OCI-LY3 (cell line): ENCODE measurements around the gene KLF14.

ENCODE experiments used
- H2AFZ ChIP-seq: fragments of 200-600, 300-600 bp; shearing (Covaris generic); 2 replicates; pipeline ENCODE4 v1.6.0; 2014; ENCODE audit warnings: antibody characterized with exemption, low read depth, low read length
- H3K27ac ChIP-seq: fragments of 200-600, 300-600 bp; sonication (generic); 2 replicates; pipeline ENCODE4 v1.5.1; 2014; ENCODE audit warnings: mild to moderate bottlenecking, low read length, moderate library complexity, mixed read lengths
- H3K27me3 ChIP-seq: fragments of 200-600, 300-600 bp; sonication (generic); 2 replicates; pipeline ENCODE4 v1.6.1; 2014; ENCODE audit warnings: low read depth, low read length, mixed read lengths
- H3K36me3 ChIP-seq: fragments of 200-600, 300-600 bp; sonication (generic); replicated peaks from 2 replicates; pipeline ENCODE3; 2014; ENCODE audit warnings: low read depth, low read length, mixed read lengths
- H3K4me1 ChIP-seq: fragments of 300-600, 200-600 bp; sonication (generic); 2 replicates; pipeline ENCODE4 v1.6.1; 2014; ENCODE audit warnings: low read length, mixed read lengths
- H3K4me2 ChIP-seq: fragments of 200-600, 300-600 bp; sonication (generic); 2 replicates; pipeline ENCODE4 v1.6.1; 2014; ENCODE audit warnings: low read length, mixed read lengths
- H3K4me3 ChIP-seq: fragments of 300-600, 200-600 bp; sonication (generic); 2 replicates; pipeline ENCODE4 v1.5.1; 2014; ENCODE audit warnings: antibody characterized with exemption, mild to moderate bottlenecking, low read length, moderate library complexity
- H3K79me2 ChIP-seq: fragments of 300-600, 200-600 bp; shearing (Covaris generic); 2 replicates; pipeline ENCODE4 v1.6.1; 2014; ENCODE audit warnings: mild to moderate bottlenecking, low read length, mixed read lengths
- H3K9ac ChIP-seq: fragments of 300-600, 200-600 bp; shearing (Covaris generic); 2 replicates; pipeline ENCODE4 v1.6.0; 2014; ENCODE audit warnings: mild to moderate bottlenecking, low read length, moderate library complexity
- H3K9me3 ChIP-seq: fragments of 200-600, 300-600 bp; shearing (Covaris generic); 2 replicates; pipeline ENCODE4 v1.6.1; 2014; ENCODE audit warnings: low read length, mixed read lengths; ENCODE audit not compliant: insufficient read depth
- H4K20me1 ChIP-seq: fragments of 200-600, 300-600 bp; sonication (generic); 2 replicates; pipeline ENCODE4 v1.6.1; 2016; ENCODE audit warnings: low read length, mixed read lengths; ENCODE audit not compliant: insufficient read depth
- EZH2phosphoT487 ChIP-seq: fragments of 200-600 bp; shearing (Covaris generic); IDR thresholded peaks from 2 replicates; pipeline ENCODE4 v1.6.1; 2018; ENCODE audit warnings: antibody characterized with exemption, mixed run types, low read depth
- TF ChIP-seq, protein P1 (sequence below): fragments of 200-600, 300-600 bp; sonication (generic); IDR thresholded peaks from 2 replicates; pipeline ENCODE4 v1.5.1; 2014; ENCODE audit warnings: antibody characterized with exemption, low read length, low read depth

The KLF14 gene

DNA sequence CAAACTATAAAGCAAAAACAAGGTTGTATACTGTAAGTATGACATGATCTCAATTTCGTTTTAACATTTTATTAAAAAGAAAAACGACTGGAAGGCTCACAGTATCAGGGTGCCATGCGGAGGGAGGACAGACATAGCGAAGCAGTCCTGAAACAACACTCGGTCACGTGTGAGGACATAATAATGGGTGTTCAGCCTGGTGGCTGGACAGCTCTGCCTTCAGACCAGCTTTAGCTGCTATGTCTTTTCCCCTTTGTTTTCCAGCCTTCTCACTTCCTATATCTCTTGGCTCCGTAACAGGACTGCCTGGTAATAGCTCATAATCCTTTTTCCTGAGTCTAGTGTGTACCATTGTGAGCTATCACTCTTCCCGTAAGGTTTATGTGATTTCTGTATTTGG lies 18.4 kb upstream of the KLF14 start:
- H3K4me1 ChIP-seq: 0 out of 2 replicates have a peak, but pooled peaks cover 5% of the 10 kb centered on the region

DNA sequence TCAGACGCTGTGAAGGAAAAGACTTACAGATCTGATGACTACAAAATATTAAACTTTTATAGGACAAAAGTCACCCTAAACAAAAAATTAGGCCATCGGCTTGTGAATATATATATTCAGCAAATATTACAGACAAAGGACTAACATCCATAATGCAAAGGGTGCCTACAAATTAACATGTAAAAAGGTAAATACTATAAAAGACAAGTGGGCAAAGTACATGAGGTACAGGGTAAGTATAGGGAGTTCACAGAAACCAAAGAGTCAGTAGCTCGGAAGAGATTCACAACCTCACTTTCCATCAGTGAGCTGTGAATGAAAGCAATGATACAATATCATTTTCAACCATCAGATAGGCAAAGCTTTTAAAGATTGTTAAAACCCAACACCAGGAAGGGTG lies 16.7 kb upstream of the KLF14 start:
- Histone ChIP-seq H3K9ac (no peak overlapping the region), H4K20me1 (no peaks in the 10 kb centered on the region), H3K27me3 (no peaks in the 10 kb centered on the region), H3K4me3 (no peak overlapping the region), H2AFZ (no peak overlapping the region), H3K36me3 (no peaks in the 10 kb centered on the region), H3K4me1 (0 out of 2 replicates have a peak, but pooled peaks cover 5% of the 10 kb centered on the region), H3K9me3 (no peaks in the 10 kb centered on the region), H3K79me2 (no peaks in the 10 kb centered on the region), H3K4me2 (no peak overlapping the region), H3K27ac (no peak overlapping the region)
- TF ChIP-seq, protein P1, sequence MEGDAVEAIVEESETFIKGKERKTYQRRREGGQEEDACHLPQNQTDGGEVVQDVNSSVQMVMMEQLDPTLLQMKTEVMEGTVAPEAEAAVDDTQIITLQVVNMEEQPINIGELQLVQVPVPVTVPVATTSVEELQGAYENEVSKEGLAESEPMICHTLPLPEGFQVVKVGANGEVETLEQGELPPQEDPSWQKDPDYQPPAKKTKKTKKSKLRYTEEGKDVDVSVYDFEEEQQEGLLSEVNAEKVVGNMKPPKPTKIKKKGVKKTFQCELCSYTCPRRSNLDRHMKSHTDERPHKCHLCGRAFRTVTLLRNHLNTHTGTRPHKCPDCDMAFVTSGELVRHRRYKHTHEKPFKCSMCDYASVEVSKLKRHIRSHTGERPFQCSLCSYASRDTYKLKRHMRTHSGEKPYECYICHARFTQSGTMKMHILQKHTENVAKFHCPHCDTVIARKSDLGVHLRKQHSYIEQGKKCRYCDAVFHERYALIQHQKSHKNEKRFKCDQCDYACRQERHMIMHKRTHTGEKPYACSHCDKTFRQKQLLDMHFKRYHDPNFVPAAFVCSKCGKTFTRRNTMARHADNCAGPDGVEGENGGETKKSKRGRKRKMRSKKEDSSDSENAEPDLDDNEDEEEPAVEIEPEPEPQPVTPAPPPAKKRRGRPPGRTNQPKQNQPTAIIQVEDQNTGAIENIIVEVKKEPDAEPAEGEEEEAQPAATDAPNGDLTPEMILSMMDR: no peak
- TF ChIP-seq EZH2phosphoT487: no peak

More for the DNA sequence above, 18.4 kb upstream of the KLF14 start:
- H3K36me3 ChIP-seq: no peaks in the 10 kb centered on the region
- H3K9me3 ChIP-seq: no peaks in the 10 kb centered on the region
- TF ChIP-seq EZH2phosphoT487: no peak
- TF ChIP-seq, protein P1: no peak
- no peaks in the 10 kb centered on the region for H3K27me3 ChIP-seq
- no peak overlapping the region for H3K27ac ChIP-seq
- no peaks in the 10 kb centered on the region for H3K79me2 ChIP-seq
- H2AFZ ChIP-seq: no peak overlapping the region
- H3K9ac ChIP-seq: no peak overlapping the region
- no peaks in the 10 kb centered on the region for H4K20me1 ChIP-seq
- H3K4me3 ChIP-seq: no peak overlapping the region
- no peak overlapping the region for H3K4me2 ChIP-seq

DNA sequence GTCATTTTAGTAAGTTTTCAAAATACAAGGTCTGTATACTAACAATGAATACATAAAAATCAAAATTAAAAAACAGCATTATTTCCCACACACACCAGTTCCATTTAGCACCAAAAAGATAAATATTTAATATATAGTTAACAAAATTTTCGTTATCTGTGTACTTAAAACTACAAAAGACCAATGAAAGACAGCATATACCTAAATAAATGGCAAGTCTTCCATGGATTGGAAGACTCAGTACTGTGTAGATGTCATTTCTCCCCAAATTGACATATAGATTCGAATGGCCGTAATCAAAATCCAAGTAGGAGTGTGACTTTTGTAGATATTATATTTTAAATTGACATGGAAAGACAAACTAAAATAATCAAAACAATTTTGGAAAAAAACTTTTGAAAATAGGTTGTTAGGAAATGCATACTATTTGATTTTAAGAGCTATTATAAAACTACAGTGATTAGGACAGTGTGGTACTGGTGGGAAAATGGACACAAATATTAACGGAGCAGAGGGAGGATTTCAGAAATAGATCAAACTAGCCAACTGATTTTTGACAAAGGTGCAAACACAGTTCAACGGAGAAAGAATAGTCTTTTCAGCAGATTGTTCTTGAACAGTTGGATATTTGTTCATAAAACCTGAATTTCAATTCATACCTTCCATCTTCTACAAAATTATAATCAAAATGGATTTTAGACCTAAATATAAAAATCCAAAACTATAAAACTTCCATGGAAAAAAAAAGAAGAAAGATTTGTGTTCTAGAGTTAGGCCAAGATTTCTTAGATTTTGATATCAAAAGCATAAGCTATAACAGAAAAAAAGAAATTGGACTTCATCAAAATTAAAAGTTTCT lies 14.8 kb upstream of the KLF14 start:
- H3K4me2 ChIP-seq: no peak overlapping the region

More for the DNA sequence above, 14.8 kb upstream of the KLF14 start:
- Histone ChIP-seq H3K4me1 (0 out of 2 replicates have a peak, but pooled peaks cover 5% of the 10 kb centered on the region), H4K20me1 (no peaks in the 10 kb centered on the region), H3K4me3 (no peak overlapping the region), H2AFZ (no peak overlapping the region), H3K79me2 (no peaks in the 10 kb centered on the region), H3K27me3 (no peaks in the 10 kb centered on the region), H3K9me3 (no peaks in the 10 kb centered on the region), H3K9ac (no peak overlapping the region), H3K27ac (no peak overlapping the region), H3K36me3 (no peaks in the 10 kb centered on the region)
- no peak for TF ChIP-seq EZH2phosphoT487
- TF ChIP-seq, protein P1: no peak
